Nephron (organoid): ENCODE measurements around the gene S100A16.

Experiments
- H3K27ac Mint-ChIP-seq, 3 experiments: 2 replicates each; pipeline ENCODE4 v1.8.0; 2020; ENCODE audit warnings: mixed read lengths in 3 of 3, mild to moderate bottlenecking in 2 of 3, moderate library complexity in 1 of 3
- H3K27me3 Mint-ChIP-seq: 2 replicates; pipeline ENCODE4 v1.8.0; 2021; ENCODE audit warnings: low read depth, mild to moderate bottlenecking, moderate library complexity, mixed read lengths
- H3K36me3 Mint-ChIP-seq: 2 replicates; pipeline ENCODE4 v1.8.0; 2020; ENCODE audit warnings: low read depth, mixed read lengths
- H3K4me1 Mint-ChIP-seq: 2 replicates; pipeline ENCODE4 v1.8.0; 2020; ENCODE audit warnings: mixed read lengths
- H3K4me3 Mint-ChIP-seq, 3 experiments: 2 replicates each; pipeline ENCODE4 v1.8.0; 2020; ENCODE audit warnings: mild to moderate bottlenecking in 3 of 3, mixed read lengths in 3 of 3, moderate library complexity in 2 of 3
- H3K9me3 Mint-ChIP-seq: 2 replicates; pipeline ENCODE4 v1.8.0; 2020; ENCODE audit warnings: mixed read lengths
- TF ChIP-seq, protein P1 (sequence below), 3 experiments: fragments of 200-600 bp; sonication (generic); IDR thresholded peaks; one replicate each; pipeline ENCODE4 v1.5.0; 2021; ENCODE audit warnings: antibody characterized with exemption in 3 of 3; ENCODE audit not compliant: unreplicated experiment in 3 of 3

S100A16 gene

DNA sequence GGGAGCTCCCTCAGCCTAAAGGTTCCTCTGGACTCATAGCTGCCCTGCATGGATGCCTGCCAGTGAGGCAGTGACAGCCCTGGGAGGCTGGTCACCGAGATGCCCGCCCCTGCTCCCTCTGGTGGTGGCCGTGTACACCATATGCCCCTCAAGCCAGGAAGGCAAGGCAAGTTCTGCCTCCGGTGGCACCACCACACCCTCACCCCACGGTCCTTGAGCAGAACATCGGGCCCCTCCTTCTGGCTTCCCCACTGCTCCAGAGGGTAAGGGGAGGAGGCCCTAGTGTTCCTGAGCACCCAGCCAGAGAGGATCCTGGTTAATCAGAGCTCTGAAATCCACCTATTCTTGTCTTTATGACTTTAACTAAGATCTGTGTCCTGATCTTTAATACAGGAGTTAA lies 4.7 kb upstream of the S100A16 start:
- H3K27me3 Mint-ChIP-seq = no peaks in the 10 kb centered on the region
- H3K4me1 Mint-ChIP-seq = peaks cover 27% of the 10 kb centered on the region
- H3K9me3 Mint-ChIP-seq = no peaks in the 10 kb centered on the region
- no peak overlapping the region for H3K4me3 Mint-ChIP-seq
- H3K27ac Mint-ChIP-seq = peak overlapping the region in 2 of 3 experiments; percentile 66 to 74
- H3K36me3 Mint-ChIP-seq = peaks cover 27% of the 10 kb centered on the region
- TF ChIP-seq, protein P1, sequence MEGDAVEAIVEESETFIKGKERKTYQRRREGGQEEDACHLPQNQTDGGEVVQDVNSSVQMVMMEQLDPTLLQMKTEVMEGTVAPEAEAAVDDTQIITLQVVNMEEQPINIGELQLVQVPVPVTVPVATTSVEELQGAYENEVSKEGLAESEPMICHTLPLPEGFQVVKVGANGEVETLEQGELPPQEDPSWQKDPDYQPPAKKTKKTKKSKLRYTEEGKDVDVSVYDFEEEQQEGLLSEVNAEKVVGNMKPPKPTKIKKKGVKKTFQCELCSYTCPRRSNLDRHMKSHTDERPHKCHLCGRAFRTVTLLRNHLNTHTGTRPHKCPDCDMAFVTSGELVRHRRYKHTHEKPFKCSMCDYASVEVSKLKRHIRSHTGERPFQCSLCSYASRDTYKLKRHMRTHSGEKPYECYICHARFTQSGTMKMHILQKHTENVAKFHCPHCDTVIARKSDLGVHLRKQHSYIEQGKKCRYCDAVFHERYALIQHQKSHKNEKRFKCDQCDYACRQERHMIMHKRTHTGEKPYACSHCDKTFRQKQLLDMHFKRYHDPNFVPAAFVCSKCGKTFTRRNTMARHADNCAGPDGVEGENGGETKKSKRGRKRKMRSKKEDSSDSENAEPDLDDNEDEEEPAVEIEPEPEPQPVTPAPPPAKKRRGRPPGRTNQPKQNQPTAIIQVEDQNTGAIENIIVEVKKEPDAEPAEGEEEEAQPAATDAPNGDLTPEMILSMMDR (IDR thresholded peaks at IDR 0.05; ENCODE audit: unreplicated experiment in 3 of 3) = peak; percentile 28 to 48 (median 35)

DNA sequence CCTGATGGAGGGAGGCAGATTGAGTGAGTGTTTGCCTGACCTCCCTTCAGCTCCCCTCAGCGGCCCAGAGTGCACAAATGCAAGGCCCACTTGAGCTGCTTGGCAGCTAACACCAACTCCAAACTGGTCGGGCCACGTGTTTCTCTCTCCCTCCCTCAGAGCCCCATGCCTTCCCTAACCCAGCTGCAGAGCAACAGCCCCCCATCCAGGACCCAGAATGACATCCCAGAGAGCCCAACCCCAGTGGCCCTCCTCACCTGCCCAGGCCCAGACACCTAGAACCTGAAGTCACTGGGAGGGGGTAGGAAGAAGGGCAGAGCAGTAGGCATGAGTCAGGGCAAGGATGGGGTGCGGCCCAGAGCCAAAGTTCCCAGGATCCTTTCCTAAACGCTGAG lies 4.0 kb upstream of the S100A16 start:
- Mint-ChIP-seq H3K4me1 (peaks cover 34% of the 10 kb centered on the region), H3K9me3 (no peaks in the 10 kb centered on the region), H3K27ac (peak overlapping the region; percentile 66 to 88 (median 74)), H3K4me3 (no peak overlapping the region), H3K36me3 (peaks cover 21% of the 10 kb centered on the region), H3K27me3 (no peaks in the 10 kb centered on the region)
- TF ChIP-seq, protein P1 (IDR thresholded peaks at IDR 0.05; ENCODE audit: unreplicated experiment in 3 of 3) = no peak

DNA sequence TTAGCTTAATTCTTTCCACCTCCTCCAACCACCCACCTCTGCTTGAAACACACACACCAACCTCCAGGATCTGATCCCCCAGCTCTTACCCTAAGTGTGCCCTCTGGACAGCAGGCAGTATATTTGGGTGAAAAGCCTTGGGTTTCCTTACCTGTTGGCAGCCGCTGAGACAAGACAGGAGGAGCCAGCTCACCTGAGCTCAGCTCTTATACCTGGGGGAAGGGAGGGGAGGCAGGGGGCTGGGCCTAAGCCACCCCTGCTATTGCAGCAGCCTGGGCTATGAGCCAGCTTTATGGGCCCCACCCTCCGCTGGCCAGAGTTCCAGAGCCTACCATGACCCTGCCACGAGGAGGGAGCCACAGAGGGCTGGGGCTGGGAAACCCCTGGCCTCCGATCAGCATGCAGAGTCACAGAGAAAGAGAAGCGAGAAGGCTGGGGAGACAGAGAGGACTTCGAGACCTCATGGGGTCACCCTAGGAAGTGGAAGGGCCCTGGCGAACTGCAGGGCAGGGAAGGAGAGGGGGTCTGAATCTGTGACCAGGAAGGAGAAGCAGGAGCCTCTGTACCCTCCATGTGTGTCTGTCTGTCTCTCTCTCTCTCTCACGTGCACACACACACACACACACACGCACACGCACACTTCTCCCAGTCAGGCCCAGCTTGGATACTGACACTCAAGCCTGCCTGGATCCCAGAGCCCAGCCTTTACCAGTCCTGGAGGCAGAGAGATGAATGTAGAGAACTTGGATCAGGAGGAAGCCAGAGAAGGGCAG lies 3.4 kb upstream of the S100A16 start, which contains the start of gene S100A14:
S100A14 (minus strand) TSS at position 182 of the 773 bp plus-strand sequence. CDS start 467 bp downstream, outside the sequence.
- H3K36me3 Mint-ChIP-seq = peaks cover 21% of the 10 kb centered on the region
- H3K4me3 Mint-ChIP-seq = peak within 1 kb of the TSS in 2 of 3 experiments; percentile 38 to 44
- peaks cover 40% of the 10 kb centered on the region for H3K4me1 Mint-ChIP-seq
- no peaks in the 10 kb centered on the region for H3K9me3 Mint-ChIP-seq
- TF ChIP-seq, protein P1 (IDR thresholded peaks at IDR 0.05; ENCODE audit: unreplicated experiment in 3 of 3) = no peak
- peak within 1 kb of the TSS; percentile 66 to 88 (median 74) for H3K27ac Mint-ChIP-seq
- H3K27me3 Mint-ChIP-seq = no peaks in the 10 kb centered on the region

DNA sequence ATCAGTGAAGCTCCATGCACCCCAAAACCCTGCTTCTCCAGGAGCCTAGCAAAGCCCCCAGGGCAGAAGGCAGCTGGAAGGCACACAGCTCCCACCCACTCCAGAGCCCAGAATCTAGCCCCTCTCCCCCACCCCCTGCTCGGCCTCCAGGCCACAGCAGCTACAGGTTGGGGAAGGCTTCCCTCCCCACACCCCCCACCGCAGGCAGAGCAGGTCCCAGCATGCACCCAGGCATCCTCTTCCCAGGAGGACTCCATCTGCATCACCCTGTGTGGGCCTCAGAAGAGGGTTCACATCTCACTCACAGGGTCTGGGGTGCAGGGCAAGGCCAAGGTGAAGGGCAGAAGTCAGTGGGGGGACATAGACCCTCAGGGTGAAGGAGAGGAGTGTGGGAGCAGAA lies 2.5 kb upstream of the S100A16 start:
- Mint-ChIP-seq H3K4me3 (no peak overlapping the region), H3K9me3 (no peaks in the 10 kb centered on the region), H3K27me3 (no peaks in the 10 kb centered on the region), H3K36me3 (peaks cover 17% of the 10 kb centered on the region), H3K4me1 (peaks cover 42% of the 10 kb centered on the region), H3K27ac (peak overlapping the region in 2 of 3 experiments; percentile 66 to 88)
- TF ChIP-seq, protein P1 (IDR thresholded peaks at IDR 0.05; ENCODE audit: unreplicated experiment in 3 of 3) = no peak

DNA sequence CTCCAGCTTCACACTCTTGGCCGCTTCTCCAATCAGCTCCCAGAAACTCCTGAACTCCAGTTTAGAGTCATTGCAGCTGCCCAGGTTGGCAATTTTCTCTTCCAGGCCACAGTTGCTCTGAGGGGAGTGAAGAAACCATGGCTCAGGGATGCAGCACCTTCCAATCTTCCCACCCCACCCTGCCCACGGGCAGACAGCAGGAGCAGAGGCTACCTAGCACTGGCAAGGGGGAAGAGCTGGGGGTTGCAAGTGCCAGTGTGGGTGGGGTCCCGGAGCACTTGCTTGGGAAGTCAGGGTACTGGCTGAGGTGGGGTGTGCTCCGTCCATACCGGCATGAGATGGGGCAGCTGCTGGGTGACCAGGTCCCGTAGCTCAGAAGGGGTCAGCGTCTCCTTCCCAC lies 2.0 kb upstream of the S100A16 start:
- H3K27me3 Mint-ChIP-seq = no peaks in the 10 kb centered on the region
- no peaks in the 10 kb centered on the region for H3K9me3 Mint-ChIP-seq
- peak overlapping the region; percentile 62 to 90 (median 90) for H3K27ac Mint-ChIP-seq
- peak overlapping the region in 2 of 3 experiments; percentile 23 to 61 for H3K4me3 Mint-ChIP-seq
- H3K4me1 Mint-ChIP-seq = peaks cover 46% of the 10 kb centered on the region
- H3K36me3 Mint-ChIP-seq = peaks cover 12% of the 10 kb centered on the region
- TF ChIP-seq, protein P1 (IDR thresholded peaks at IDR 0.05; ENCODE audit: unreplicated experiment in 3 of 3) = no peak
